HFFc6 (cell line): ENCODE measurements around the gene SH3PXD2B. TPM values are rescaled to one million over a fixed set of nuclear protein-coding genes. Genes with fewer than 3 reads are reported as not detected.
A peak's percentile ranks its signal among the peaks of the same experiment; 100 is the strongest.

Experiments
- DNase-seq: peaks from one replicate; pipeline ENCODE4 v3.0.0-alpha.2; 2018
- H3K27ac Mint-ChIP-seq: 2 replicates; pipeline ENCODE4 v1.8.0; 2020; ENCODE audit warnings: mild to moderate bottlenecking, mixed read lengths
- H3K27me3 Mint-ChIP-seq: 2 replicates; pipeline ENCODE4 v1.8.0; 2021; ENCODE audit warnings: mild to moderate bottlenecking, moderate library complexity, mixed read lengths; ENCODE audit not compliant: insufficient read depth
- H3K36me3 Mint-ChIP-seq: 2 replicates; pipeline ENCODE4 v1.8.0; 2021; ENCODE audit warnings: low read depth, mixed read lengths
- H3K4me1 Mint-ChIP-seq: 2 replicates; pipeline ENCODE4 v1.8.0; 2020; ENCODE audit warnings: low read depth, mixed read lengths
- H3K4me3 Mint-ChIP-seq: 2 replicates; pipeline ENCODE4 v1.8.0; 2020; ENCODE audit warnings: mild to moderate bottlenecking, moderate library complexity, mixed read lengths
- H3K9me3 Mint-ChIP-seq: 2 replicates; pipeline ENCODE4 v1.8.0; 2020; ENCODE audit warnings: mild to moderate bottlenecking, mixed read lengths
- total RNA-seq, 6 experiments: library from RNA; stranded (reverse); fragmentation: NEBNext Ultra II Directional; extraction: Animal tissue kit (Norgen Biotek cat#: 25700); gene quantifications; 2 replicates in 1 of 6; 3 replicates in 5 of 6; pipeline ENCODE4 v1.2.3, GENCODE V29; 2021
- TF ChIP-seq, protein P1 (sequence below): fragments of 200-600 bp; sonication (generic); IDR thresholded peaks from 2 replicates; pipeline ENCODE4 v1.5.0; 2021; ENCODE audit warnings: antibody characterized with exemption, mild to moderate bottlenecking

Gene SH3PXD2B
- total RNA-seq, 6 experiments from 2014 or later, result 12.4 to 28.4 (median 24.3) TPM

DNA sequence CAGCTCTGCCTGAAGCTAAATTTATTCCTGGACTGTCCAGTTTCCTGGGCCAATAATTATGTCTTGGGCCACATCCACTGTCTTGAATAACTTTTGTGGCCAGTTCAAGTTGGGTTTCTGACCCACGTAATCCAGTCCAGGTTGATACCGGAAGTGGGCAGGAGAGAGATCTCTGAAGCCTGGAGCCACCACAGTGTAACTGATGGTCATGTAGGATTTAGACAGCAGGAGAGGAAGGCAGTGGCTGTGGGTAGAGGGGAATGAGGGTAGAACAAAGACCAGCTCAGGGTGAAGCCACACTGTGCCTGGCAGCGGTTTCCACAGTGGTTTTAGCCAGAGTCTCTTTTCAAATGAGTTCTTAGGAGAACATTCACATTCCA is 30.2 kb downstream of the SH3PXD2B start:
- peaks cover 47% of the 10 kb centered on the region for H3K4me1 Mint-ChIP-seq
- TF ChIP-seq, protein P1, sequence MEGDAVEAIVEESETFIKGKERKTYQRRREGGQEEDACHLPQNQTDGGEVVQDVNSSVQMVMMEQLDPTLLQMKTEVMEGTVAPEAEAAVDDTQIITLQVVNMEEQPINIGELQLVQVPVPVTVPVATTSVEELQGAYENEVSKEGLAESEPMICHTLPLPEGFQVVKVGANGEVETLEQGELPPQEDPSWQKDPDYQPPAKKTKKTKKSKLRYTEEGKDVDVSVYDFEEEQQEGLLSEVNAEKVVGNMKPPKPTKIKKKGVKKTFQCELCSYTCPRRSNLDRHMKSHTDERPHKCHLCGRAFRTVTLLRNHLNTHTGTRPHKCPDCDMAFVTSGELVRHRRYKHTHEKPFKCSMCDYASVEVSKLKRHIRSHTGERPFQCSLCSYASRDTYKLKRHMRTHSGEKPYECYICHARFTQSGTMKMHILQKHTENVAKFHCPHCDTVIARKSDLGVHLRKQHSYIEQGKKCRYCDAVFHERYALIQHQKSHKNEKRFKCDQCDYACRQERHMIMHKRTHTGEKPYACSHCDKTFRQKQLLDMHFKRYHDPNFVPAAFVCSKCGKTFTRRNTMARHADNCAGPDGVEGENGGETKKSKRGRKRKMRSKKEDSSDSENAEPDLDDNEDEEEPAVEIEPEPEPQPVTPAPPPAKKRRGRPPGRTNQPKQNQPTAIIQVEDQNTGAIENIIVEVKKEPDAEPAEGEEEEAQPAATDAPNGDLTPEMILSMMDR, result no peak
- H3K36me3 Mint-ChIP-seq, result no peaks in the 10 kb centered on the region
- peaks cover 3% of the 10 kb centered on the region; the same call in 1 of the 2 replicates for H3K27me3 Mint-ChIP-seq
- H3K9me3 Mint-ChIP-seq, result no peaks in the 10 kb centered on the region
- no peak for DNase-seq
- H3K27ac Mint-ChIP-seq, result no peak overlapping the region
- no peak overlapping the region for H3K4me3 Mint-ChIP-seq

DNA sequence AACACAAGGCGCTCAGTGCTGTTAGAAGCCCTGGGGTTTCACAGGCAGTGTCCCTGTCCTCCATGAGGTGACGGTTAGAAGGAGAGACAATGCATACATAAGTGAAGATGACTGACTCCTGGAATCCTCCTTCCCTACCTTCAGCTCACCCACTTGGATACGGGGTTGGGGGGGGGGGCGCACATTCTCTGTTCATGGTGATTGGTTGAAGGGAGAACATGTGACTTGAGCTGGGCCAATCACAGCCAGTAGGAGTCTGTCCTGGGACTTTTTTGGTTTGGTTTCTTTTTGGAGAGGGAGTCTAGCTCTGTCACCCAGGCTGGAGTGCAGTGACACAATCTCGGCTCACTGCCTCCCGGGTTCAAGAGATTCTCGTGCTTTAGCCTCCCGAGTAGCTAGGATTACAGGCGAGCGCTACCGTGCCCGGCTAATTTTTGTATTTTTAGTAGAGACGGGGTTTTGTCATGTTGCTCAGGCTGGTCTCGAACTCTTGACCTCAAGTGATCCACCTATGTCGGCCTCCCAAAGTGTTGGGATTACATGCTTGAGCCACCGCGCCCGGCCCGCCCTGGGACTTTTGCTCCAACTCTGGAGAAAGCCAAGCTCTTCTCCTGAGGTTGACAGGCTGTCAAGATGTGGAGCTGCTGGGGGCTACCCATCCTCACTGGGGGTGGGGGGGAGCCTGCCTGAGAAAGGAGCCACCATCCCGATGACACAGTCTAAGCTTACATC is 30.8 kb downstream of the SH3PXD2B start:
- Mint-ChIP-seq H3K36me3 (no peaks in the 10 kb centered on the region), H3K9me3 (no peaks in the 10 kb centered on the region), H3K27ac (no peak overlapping the region), H3K27me3 (peaks cover 3% of the 10 kb centered on the region; the same call in 1 of the 2 replicates), H3K4me3 (no peak overlapping the region), H3K4me1 (peaks cover 47% of the 10 kb centered on the region)
- no peak for DNase-seq
- TF ChIP-seq, protein P1, result no peak

DNA sequence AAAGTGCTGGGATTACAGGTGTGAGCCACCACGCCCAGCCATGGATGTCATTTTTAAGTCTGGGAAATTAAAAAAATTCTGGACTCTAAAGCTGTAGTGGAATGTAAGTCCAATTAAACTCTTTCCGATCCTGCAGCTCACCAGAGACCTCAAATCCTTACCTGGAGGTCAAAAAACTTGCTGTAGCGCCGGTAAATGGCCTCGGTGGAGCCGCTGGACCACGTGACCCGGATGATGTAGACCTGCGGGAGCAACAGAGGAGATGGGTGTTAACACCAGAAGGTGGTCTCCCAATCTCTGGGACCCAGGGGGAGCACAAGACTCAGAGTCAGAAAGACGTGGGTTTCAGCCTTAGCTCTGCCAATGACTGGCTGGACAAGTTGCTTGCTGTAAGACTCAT is 32.1 kb downstream of the SH3PXD2B start:
- TF ChIP-seq, protein P1, result no peak
- Mint-ChIP-seq H3K27me3 (peaks cover 3% of the 10 kb centered on the region; the same call in 1 of the 2 replicates), H3K36me3 (peaks cover 6% of the 10 kb centered on the region)

DNA sequence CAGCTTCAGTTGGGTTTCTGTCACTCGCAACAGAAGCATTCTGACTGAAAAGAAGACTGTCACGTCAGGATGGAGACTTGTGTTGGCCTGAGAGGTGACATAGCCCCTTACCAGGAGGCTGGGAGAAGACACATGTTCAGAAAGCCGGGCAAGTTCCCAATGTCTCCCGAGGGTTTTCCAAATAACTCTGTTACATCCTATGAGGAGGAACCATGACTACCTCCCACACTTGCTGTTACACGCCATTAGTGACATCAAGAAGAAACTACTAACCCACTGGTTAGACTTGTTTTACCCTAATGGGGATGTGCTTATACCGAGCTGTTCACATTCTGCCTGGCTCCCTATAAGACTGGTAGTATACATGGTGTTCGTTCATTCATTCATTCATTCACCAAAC is 33.3 kb downstream of the SH3PXD2B start:
- peaks cover 6% of the 10 kb centered on the region for H3K36me3 Mint-ChIP-seq
- H3K27ac Mint-ChIP-seq, result no peak overlapping the region
- no peaks in the 10 kb centered on the region for H3K9me3 Mint-ChIP-seq
- H3K27me3 Mint-ChIP-seq, result peaks cover 3% of the 10 kb centered on the region; the same call in 1 of the 2 replicates
- peaks cover 47% of the 10 kb centered on the region for H3K4me1 Mint-ChIP-seq
- TF ChIP-seq, protein P1, result no peak
- DNase-seq, result no peak
- H3K4me3 Mint-ChIP-seq, result no peak overlapping the region

More for the DNA sequence above, 32.1 kb downstream of the SH3PXD2B start:
- Mint-ChIP-seq H3K4me3 (no peak overlapping the region), H3K27ac (no peak overlapping the region), H3K4me1 (peaks cover 51% of the 10 kb centered on the region), H3K9me3 (no peaks in the 10 kb centered on the region)
- no peak for DNase-seq

DNA sequence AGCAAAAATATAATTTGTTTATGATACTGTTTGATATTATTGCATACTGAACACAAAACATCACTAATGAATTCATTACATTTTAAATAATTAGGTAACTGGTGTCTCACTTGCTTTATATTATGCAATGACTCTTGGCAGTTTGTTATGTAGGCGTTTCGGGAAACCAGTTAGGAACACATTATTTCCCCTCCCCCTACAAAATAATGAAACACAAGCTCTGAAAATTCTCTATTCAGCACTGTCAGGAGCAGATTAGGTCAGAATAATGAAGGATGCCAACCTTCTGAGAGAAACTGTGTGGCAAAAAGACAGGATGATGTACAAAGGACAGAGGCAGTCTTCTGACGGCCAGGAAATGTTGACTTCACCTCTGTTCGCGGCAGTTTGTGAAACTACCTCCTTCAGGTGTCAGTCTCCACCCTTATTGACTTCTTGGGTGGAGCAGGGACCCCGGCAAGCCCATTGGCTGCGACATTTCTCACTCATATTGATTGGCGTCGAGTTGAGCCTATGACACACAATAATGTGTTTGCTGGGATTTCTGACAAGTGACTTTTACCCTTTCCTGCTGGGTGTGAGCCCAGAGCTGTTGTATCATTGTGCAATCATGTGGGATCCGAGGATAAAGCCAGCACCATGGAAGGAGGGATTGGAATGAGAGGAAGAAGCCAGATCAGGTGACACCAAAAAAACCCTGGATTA is 33.9 kb downstream of the SH3PXD2B start:
- Mint-ChIP-seq H3K27me3 (peaks cover 3% of the 10 kb centered on the region; the same call in 1 of the 2 replicates), H3K27ac (peak overlapping the region; percentile 39), H3K36me3 (peaks cover 6% of the 10 kb centered on the region), H3K9me3 (no peaks in the 10 kb centered on the region), H3K4me1 (peaks cover 47% of the 10 kb centered on the region), H3K4me3 (no peak overlapping the region)
- DNase-seq, result peak; percentile 85
- TF ChIP-seq, protein P1, result no peak
